Spleen (tissue), 11 donors: Measurements from ENCODE around the gene RCL1. TPM values are rescaled to one million over a fixed set of nuclear protein-coding genes. Genes with fewer than 3 reads are reported as not detected.

Experiments used
- DNase-seq: peaks from one replicate; pipeline ENCODE4 v3.0.0-alpha.2; 2020
- H3K27ac ChIP-seq, 8 donors: fragments of 200-600 bp; sonication (generic) in 7 of 8; 1 replicate in 4 of 8; 2 replicates in 4 of 8; pipeline versions ENCODE4 v1.5.0 to v1.8.0; 2016 to 2021; ENCODE audit warnings: inconsistent platforms in 4 of 8, mild to moderate bottlenecking in 4 of 8, moderate library complexity in 1 of 8
- H3K27me3 ChIP-seq, 7 donors: fragments of 200-600 bp; sonication (generic) in 6 of 7; replicated peaks in 1 of 7; 1 replicate in 4 of 7; 2 replicates in 3 of 7; pipeline versions ENCODE4 v1.5.0 to v1.8.0; 2016 to 2021; ENCODE audit warnings: inconsistent platforms in 3 of 7, mild to moderate bottlenecking in 1 of 7
- H3K36me3 ChIP-seq, 6 donors: fragments of 200-600 bp; sonication (generic) in 5 of 6; 1 replicate in 4 of 6; 2 replicates in 2 of 6; pipeline versions ENCODE4 v1.5.0 to v1.8.0; 2016 to 2021; ENCODE audit warnings: inconsistent platforms in 2 of 6
- H3K4me1 ChIP-seq, 6 donors: fragments of 200-600 bp; sonication (generic) in 5 of 6; 1 replicate in 3 of 6; 2 replicates in 3 of 6; pipeline versions ENCODE4 v1.5.0 to v1.8.0; 2016 to 2021; ENCODE audit warnings: inconsistent platforms in 3 of 6
- H3K4me3 ChIP-seq, 8 donors: fragments of 200-600 bp; sonication (generic) in 7 of 8; 1 replicate in 4 of 8; 2 replicates in 4 of 8; pipeline versions ENCODE4 v1.5.0 to v1.8.0; 2016 to 2021; ENCODE audit warnings: inconsistent platforms in 4 of 8, mild to moderate bottlenecking in 4 of 8, moderate library complexity in 2 of 8
- H3K9me3 ChIP-seq, 8 donors: fragments of 200-600 bp; sonication (generic) in 7 of 8; 1 replicate in 4 of 8; 2 replicates in 4 of 8; pipeline versions ENCODE4 v1.5.0 to v1.8.0; 2016 to 2021; ENCODE audit warnings: inconsistent platforms in 4 of 8
- CTCF ChIP-seq, 11 experiments: fragments of 200-600 bp in 7 of 11; fragments of 450-650 bp in 4 of 11; sonication (generic) in 4 of 11; IDR thresholded peaks in 8 of 11; conservative IDR thresholded peaks in 3 of 11; 1 replicate in 7 of 11; 2 replicates in 4 of 11; pipeline versions ENCODE4 v1.4.0 to v1.8.0; 2016 to 2021; ENCODE audit warnings: antibody characterized with exemption in 11 of 11, inconsistent platforms in 4 of 11, mild to moderate bottlenecking in 1 of 11
- POLR2A ChIP-seq, 3 donors: fragments of 450-650 bp; IDR thresholded peaks; one replicate each; pipeline ENCODE4 v1.5.1; 2017; ENCODE audit warnings: antibody characterized with exemption in 3 of 3, mild to moderate bottlenecking in 1 of 3
- POLR2AphosphoS5 ChIP-seq, 3 donors: sonication (generic); formaldehyde crosslinking; IDR thresholded peaks; one replicate each; pipeline ENCODE4 v1.5.1; 2017; ENCODE audit warnings: antibody characterized with exemption in 3 of 3
- WGBS, 5 donors: extraction: QIAGEN DNeasy Blood & Tissue Kit in 3 of 5; methylation state at CpG; one replicate each; pipeline versions ENCODE4 v1.1.5 to v1.1.7; 2013 to 2018; 5-methylcytosine and 5-hydroxymethylcytosine counted together
- intact Hi-C: fragments of 100-400 bp; cut with DNase I; formaldehyde crosslinking; loops from one replicate; pipeline ENCODE4 v1.15.0; 2023; ENCODE audit warnings: low total_unique reads
- polyA plus RNA-seq, 3 donors: library from polyadenylated mRNA; stranded (reverse); fragments of 200-250 nt; gene quantifications; one replicate each; pipeline ENCODE4 v1.2.1, GENCODE V29; 2013
- total RNA-seq, 7 donors: library from RNA; depleted of rRNA in 3 of 7; stranded (reverse); fragments of >200 nt in 3 of 7; fragmentation: NEBNext Ultra II Directional in 4 of 7; extraction: Animal tissue kit (Norgen Biotek cat#: 25700) in 4 of 7; gene quantifications; one replicate each; pipeline versions ENCODE4 v1.1.0 to v1.2.1, GENCODE V29; 2016 to 2021
- donor health status: healthy with polysubstance abuse.
- donor health status: DM: no; HTN: no; CAD: no; lungs with moderate emphysema.
- donor health status: DM: no; HTN: no; CAD: no.
- donor health status: Bipolar disorder and iron deficiency.
- donor health status: healthy.
- donor health status: DM: no; HTN: no; CAD: no.
- donor health status: DM: yes; HTN: yes; CAD: no.

The RCL1 gene
- total and polyA plus RNA-seq, 10 donors = 11.8 to 29.4 (median 21.6) TPM

GRCh38 chr9:4837261-4838188, 44.8 kb downstream of the RCL1 start:
- Histone ChIP-seq H3K27ac (no peak overlapping the region), H3K4me3 (no peak overlapping the region), H3K4me1 (peaks cover 0 to 10% (median 0%) of the 10 kb centered on the region in 6 donors), H3K9me3 (no peaks in the 10 kb centered on the region), H3K27me3 (no peaks in the 10 kb centered on the region), H3K36me3 (peaks cover 0 to 82% (median 19%) of the 10 kb centered on the region in 6 donors)
- intact Hi-C loops = no loop called here
- no peak for TF ChIP-seq POLR2AphosphoS5 (IDR thresholded peaks at IDR 0.05)
- no peak for TF ChIP-seq POLR2A (IDR thresholded peaks at IDR 0.05)
- TF ChIP-seq CTCF (IDR thresholded peaks at IDR 0.05 in 8 of 11, conservative IDR thresholded peaks at IDR 0.05 in 3 of 11) = no peak
- 85 to 90% (median 88%) methylated on average over 6 of the region's 6 CpGs for whole genome bisulfite sequencing, 5 donors
- no peak for DNase-seq

- no peak overlapping the region for H3K4me3 ChIP-seq
- TF ChIP-seq CTCF (IDR thresholded peaks at IDR 0.05 in 8 of 11, conservative IDR thresholded peaks at IDR 0.05 in 3 of 11) (no peak), POLR2AphosphoS5 (IDR thresholded peaks at IDR 0.05) (no peak), POLR2A (IDR thresholded peaks at IDR 0.05) (no peak)
- peaks cover 0 to 10% (median 0%) of the 10 kb centered on the region in 6 donors for H3K4me1 ChIP-seq
- no peaks in the 10 kb centered on the region for H3K9me3 ChIP-seq
- H3K27ac ChIP-seq = no peak overlapping the region
- peaks cover 0 to 82% (median 13%) of the 10 kb centered on the region in 6 donors for H3K36me3 ChIP-seq
- no peak for DNase-seq
- WGBS, 5 donors = 58 to 74% (median 62%) methylated on average over 3 of the region's 3 CpGs
- no peaks in the 10 kb centered on the region for H3K27me3 ChIP-seq
- intact Hi-C loops = no loop called here
Observed at GRCh38 chr9:4838189-4838546, 45.4 kb downstream of the RCL1 start.

GRCh38 chr9:4839470-4839912, 46.7 kb downstream of the RCL1 start:
- Histone ChIP-seq H3K4me1 (peaks cover 0 to 10% (median under 1%) of the 10 kb centered on the region in 6 donors), H3K9me3 (no peaks in the 10 kb centered on the region), H3K4me3 (no peak overlapping the region), H3K27ac (no peak overlapping the region), H3K27me3 (no peaks in the 10 kb centered on the region), H3K36me3 (peaks cover 0 to 79% (median 11%) of the 10 kb centered on the region in 6 donors)
- no peak for DNase-seq
- intact Hi-C loops = no loop called here
- 96 to 100% (median 99%) methylated on average over 1 of the region's 1 CpG for WGBS, 5 donors
- no peak for TF ChIP-seq POLR2AphosphoS5 (IDR thresholded peaks at IDR 0.05)
- no peak for TF ChIP-seq CTCF (IDR thresholded peaks at IDR 0.05 in 8 of 11, conservative IDR thresholded peaks at IDR 0.05 in 3 of 11)
- TF ChIP-seq POLR2A (IDR thresholded peaks at IDR 0.05) = no peak

GRCh38 chr9:4840018-4840417, 47.3 kb downstream of the RCL1 start:
- intact Hi-C loops = no loop called here
- WGBS, 5 donors = 88 to 93% (median 92%) methylated on average over 4 of the region's 4 CpGs
- Histone ChIP-seq H3K4me3 (no peak overlapping the region), H3K9me3 (no peaks in the 10 kb centered on the region), H3K27me3 (no peaks in the 10 kb centered on the region), H3K4me1 (peaks cover 0 to 10% (median 4%) of the 10 kb centered on the region in 6 donors), H3K36me3 (peaks cover 0 to 79% (median 14%) of the 10 kb centered on the region in 6 donors), H3K27ac (no peak overlapping the region)
- no peak for DNase-seq
- TF ChIP-seq CTCF (IDR thresholded peaks at IDR 0.05 in 8 of 11, conservative IDR thresholded peaks at IDR 0.05 in 3 of 11) (no peak), POLR2AphosphoS5 (IDR thresholded peaks at IDR 0.05) (no peak), POLR2A (IDR thresholded peaks at IDR 0.05) (no peak)
